Measurements from ENCODE around the gene FBXL20.

FBXL20 gene

GRCh38 chr17:39364236-39365025 is 37.0 kb downstream of the FBXL20 start:
- no peaks in the 10 kb centered on the region; a peak in 1 of 3 replicates for H3K36me3 ChIP-seq (ENCODE audit: control insufficient read depth in 2 of 2, insufficient read depth in 1 of 2, low read length in 2 of 2)
- TF ChIP-seq SCRT2 (tag by site-specific recombination; IDR thresholded peaks at IDR 0.05) = no peak
- no peak for TF ChIP-seq ZNF548 (tag by site-specific recombination; IDR thresholded peaks at IDR 0.05)
- TF ChIP-seq ZNF221 (tag by site-specific recombination; IDR thresholded peaks at IDR 0.05; ENCODE audit: borderline replicate concordance) = no peak
- TF ChIP-seq ZNF132 (tag by site-specific recombination; IDR thresholded peaks at IDR 0.05; ENCODE audit: borderline replicate concordance) = no peak
- TF ChIP-seq WT1 (tag by site-specific recombination; IDR thresholded peaks at IDR 0.05) = no peak
- no peak for TF ChIP-seq PRDM6 (tag by site-specific recombination; IDR thresholded peaks at IDR 0.05)
- TF ChIP-seq OVOL3 (tag by site-specific recombination; IDR thresholded peaks at IDR 0.05) = no peak
- no peak for TF ChIP-seq ZNF600 (tag by site-specific recombination; IDR thresholded peaks at IDR 0.05)
- no peak for TF ChIP-seq ZNF549 (tag by site-specific recombination; IDR thresholded peaks at IDR 0.05)
- POLR2A ChIA-PET = no interaction called here
- CTCF ChIA-PET = interaction anchor here (1.5 to 1.8 kb wide), 2 partner anchors 11 to 158 kb away, joined by 3 to 4 read pairs; no protein-coding TSS in a partner anchor
- H3K9me3 ChIP-seq (ENCODE audit: control insufficient read depth, insufficient read depth, low read depth, low read length) = no peaks in the 10 kb centered on the region
- H3K27ac ChIP-seq (ENCODE audit: extremely low read depth, low read depth, low read length) = peak overlapping the region; percentile 6; the same call in 1 of the 2 replicates
- no peak overlapping the region for H3K4me3 ChIP-seq (ENCODE audit: low read depth, low read length)
- peaks cover 7% of the 10 kb centered on the region; the same call in 1 of the 2 replicates for H3K4me1 ChIP-seq (ENCODE audit: control insufficient read depth, insufficient read depth, low read length)

GRCh38 chr17:39361064-39361463 is 40.4 kb downstream of the FBXL20 start:
- no peak overlapping the region for H3K27ac ChIP-seq (ENCODE audit: extremely low read depth, low read depth, low read length)
- H3K9me3 ChIP-seq (ENCODE audit: control insufficient read depth, insufficient read depth, low read depth, low read length) = no peaks in the 10 kb centered on the region
- H3K36me3 ChIP-seq (ENCODE audit: control insufficient read depth in 2 of 2, insufficient read depth in 1 of 2, low read length in 2 of 2) = no peaks in the 10 kb centered on the region; a peak in 1 of 3 replicates
- no peak for TF ChIP-seq GLIS1 (tag by site-specific recombination; IDR thresholded peaks at IDR 0.05)
- no peak for TF ChIP-seq IKZF3 (tag by site-specific recombination; IDR thresholded peaks at IDR 0.05)
- TF ChIP-seq YY1 (tag by site-specific recombination; IDR thresholded peaks at IDR 0.05) = no peak
- no peak for TF ChIP-seq ZNF785 (tag by site-specific recombination; IDR thresholded peaks at IDR 0.05)
- no peak for TF ChIP-seq ZNF239 (tag by site-specific recombination; IDR thresholded peaks at IDR 0.05)
- TF ChIP-seq PRDM4 (tag by site-specific recombination; IDR thresholded peaks at IDR 0.05) = no peak
- TF ChIP-seq ZNF843 (tag by site-specific recombination; IDR thresholded peaks at IDR 0.05) = no peak
- no peak for TF ChIP-seq ZNF221 (tag by site-specific recombination; IDR thresholded peaks at IDR 0.05; ENCODE audit: borderline replicate concordance)
- no peak for TF ChIP-seq ZNF776 (tag by site-specific recombination; IDR thresholded peaks at IDR 0.05; ENCODE audit: borderline replicate concordance)
- no peak for TF ChIP-seq ZBTB8A (tag by site-specific recombination; IDR thresholded peaks at IDR 0.05)
- TF ChIP-seq ZBTB7A (tag by site-specific recombination; IDR thresholded peaks at IDR 0.05; ENCODE audit: low read depth) = no peak
- no peak for TF ChIP-seq ZNF830 (tag by site-specific recombination; IDR thresholded peaks at IDR 0.05; ENCODE audit: low read depth)
- no peak for TF ChIP-seq ZSCAN18 (tag by site-specific recombination; IDR thresholded peaks at IDR 0.05)
- TF ChIP-seq SP3 (tag by site-specific recombination; IDR thresholded peaks at IDR 0.05) = no peak
- TF ChIP-seq ZNF114 (tag by site-specific recombination; IDR thresholded peaks at IDR 0.05) = no peak
- no peak for TF ChIP-seq ZNF433 (tag by site-specific recombination; IDR thresholded peaks at IDR 0.05; ENCODE audit: low read depth)
- TF ChIP-seq OVOL3 (tag by site-specific recombination; IDR thresholded peaks at IDR 0.05) = no peak
- no peak for TF ChIP-seq ZBTB20 (tag by site-specific recombination; IDR thresholded peaks at IDR 0.05)
- ChIA-PET CTCF (interaction anchor here (0.5 to 0.6 kb wide), 2 partner anchors 43 to 127 kb away, joined by 3 to 4 read pairs; no protein-coding TSS in a partner anchor), POLR2A (no interaction called here)
- H3K4me1 ChIP-seq (ENCODE audit: control insufficient read depth, insufficient read depth, low read length) = peaks cover 10% of the 10 kb centered on the region; the same call in 1 of the 2 replicates
- H3K4me3 ChIP-seq (ENCODE audit: low read depth, low read length) = no peak overlapping the region

All from HEK293 (cell line).